ENCODE results near the gene KRTAP9-9. TPM values are rescaled to one million over a fixed set of nuclear protein-coding genes. Genes with fewer than 3 reads are reported as not detected.
"Not testable (repeated sequence)": the region's sequence is repeated elsewhere in the genome, so short reads cannot be mapped to it uniquely, and the experiment has no call there.

KRTAP9-9 gene
- total RNA-seq = not detected

- ATAC-seq = not testable (repeated sequence)
Measured at GRCh38 chr17:41255381-41256290, at the start of gene KRTAP9-9. Gene KRTAP9-9, plus strand, starts transcription at chr17:41255384.

GRCh38 chr17:41211845-41212466, 43.2 kb upstream of the KRTAP9-9 start:
- H3K36me3 Mint-ChIP-seq (ENCODE audit: low read depth) = no peaks in the 10 kb centered on the region
- H3K4me1 Mint-ChIP-seq = peaks cover 8% of the 10 kb centered on the region
- no peak overlapping the region for H3K4me3 Mint-ChIP-seq
- ChIA-PET POLR2A (no interaction called here), CTCF (interaction anchor here (0.6 kb wide), 1 partner anchor 396 kb away, joined by 3 read pairs; no protein-coding TSS in a partner anchor)
- peaks cover 7% of the 10 kb centered on the region for H3K27me3 Mint-ChIP-seq
- ATAC-seq (peak; percentile 57), DNase-seq (no peak)
- no peaks in the 10 kb centered on the region for H3K9me3 Mint-ChIP-seq (ENCODE audit: low read depth)
- no peak overlapping the region for H3K27ac Mint-ChIP-seq
- intact Hi-C loops (cut with DNase I, micrococcal nuclease) = no loop called here

More at GRCh38 chr17:41255381-41256290, at the start of gene KRTAP9-9:
- H3K27ac Mint-ChIP-seq; DNase-seq; H3K4me1 Mint-ChIP-seq; H3K9me3 Mint-ChIP-seq (ENCODE audit: low read depth); CTCF ChIA-PET; POLR2A ChIA-PET; H3K36me3 Mint-ChIP-seq (ENCODE audit: low read depth); H3K27me3 Mint-ChIP-seq; H3K4me3 Mint-ChIP-seq; intact Hi-C loops (cut with DNase I, micrococcal nuclease): not testable (repeated sequence)

GRCh38 chr17:41212524-41213169, 42.5 kb upstream of the KRTAP9-9 start:
- intact Hi-C loops (cut with DNase I, micrococcal nuclease) = no loop called here
- no peaks in the 10 kb centered on the region for H3K9me3 Mint-ChIP-seq (ENCODE audit: low read depth)
- ChIA-PET CTCF (interaction anchor here (0.6 kb wide), 1 partner anchor 397 kb away, joined by 3 read pairs; no protein-coding TSS in a partner anchor), POLR2A (no interaction called here)
- H3K27ac Mint-ChIP-seq = no peak overlapping the region
- DNase-seq (no peak), ATAC-seq (no peak)
- no peak overlapping the region for H3K4me3 Mint-ChIP-seq
- peaks cover 8% of the 10 kb centered on the region for H3K4me1 Mint-ChIP-seq
- H3K36me3 Mint-ChIP-seq (ENCODE audit: low read depth) = no peaks in the 10 kb centered on the region
- H3K27me3 Mint-ChIP-seq = peaks cover 7% of the 10 kb centered on the region

- Mint-ChIP-seq H3K27me3 (peaks cover 7% of the 10 kb centered on the region), H3K4me3 (no peak overlapping the region), H3K9me3 (ENCODE audit: low read depth) (peaks cover 4% of the 10 kb centered on the region), H3K4me1 (peaks cover 8% of the 10 kb centered on the region), H3K27ac (no peak overlapping the region), H3K36me3 (ENCODE audit: low read depth) (no peaks in the 10 kb centered on the region)
- POLR2A ChIA-PET = no interaction called here
- ATAC-seq (no peak), DNase-seq (no peak)
- CTCF ChIA-PET = interaction anchor here (0.6 kb wide), 1 partner anchor 308 kb away, joined by 3 read pairs; no protein-coding TSS in a partner anchor
- intact Hi-C loops (cut with DNase I, micrococcal nuclease) = no loop called here
Measured at GRCh38 chr17:41215681-41216080, 39.5 kb upstream of the KRTAP9-9 start.

GRCh38 chr17:41223821-41224220, 31.4 kb upstream of the KRTAP9-9 start:
- Mint-ChIP-seq H3K27me3 (no peaks in the 10 kb centered on the region), H3K4me3 (no peak overlapping the region), H3K4me1 (no peaks in the 10 kb centered on the region), H3K36me3 (ENCODE audit: low read depth) (no peaks in the 10 kb centered on the region), H3K27ac (no peak overlapping the region), H3K9me3 (ENCODE audit: low read depth) (peaks cover 4% of the 10 kb centered on the region)
- no peak for DNase-seq
- ATAC-seq = no peak
- POLR2A ChIA-PET = no interaction called here
- intact Hi-C loops (cut with DNase I, micrococcal nuclease) = no loop called here
- CTCF ChIA-PET = no interaction called here

- no peaks in the 10 kb centered on the region for H3K4me1 Mint-ChIP-seq
- ChIA-PET CTCF (interaction anchor here (0.7 kb wide), 1 partner anchor 376 kb away, joined by 3 read pairs; no protein-coding TSS in a partner anchor), POLR2A (no interaction called here)
- ATAC-seq (no peak), DNase-seq (no peak)
- no peaks in the 10 kb centered on the region for H3K9me3 Mint-ChIP-seq (ENCODE audit: low read depth)
- no peaks in the 10 kb centered on the region for H3K27me3 Mint-ChIP-seq
- H3K27ac Mint-ChIP-seq = no peak overlapping the region
- intact Hi-C loops (cut with DNase I, micrococcal nuclease) = no loop called here
- H3K4me3 Mint-ChIP-seq = no peak overlapping the region
- no peaks in the 10 kb centered on the region for H3K36me3 Mint-ChIP-seq (ENCODE audit: low read depth)
Measured at GRCh38 chr17:41226051-41226450, 29.1 kb upstream of the KRTAP9-9 start.

- POLR2A ChIA-PET; DNase-seq; CTCF ChIA-PET; H3K36me3 Mint-ChIP-seq (ENCODE audit: low read depth); ATAC-seq; H3K4me3 Mint-ChIP-seq; H3K27ac Mint-ChIP-seq; H3K9me3 Mint-ChIP-seq (ENCODE audit: low read depth); H3K4me1 Mint-ChIP-seq; intact Hi-C loops (cut with DNase I, micrococcal nuclease); H3K27me3 Mint-ChIP-seq: not testable (repeated sequence)
Measured at GRCh38 chr17:41226598-41227095, 28.5 kb upstream of the KRTAP9-9 start, which contains the start of gene KRTAP9-2. Gene KRTAP9-2, plus strand, starts transcription at chr17:41226648. Its CDS starts 7 bp downstream, at chr17:41226655.

GRCh38 chr17:41230094-41230493, 25.1 kb upstream of the KRTAP9-9 start:
- Mint-ChIP-seq H3K4me3 (no peak overlapping the region), H3K4me1 (no peaks in the 10 kb centered on the region), H3K27me3 (peaks cover 4% of the 10 kb centered on the region), H3K36me3 (ENCODE audit: low read depth) (no peaks in the 10 kb centered on the region), H3K9me3 (ENCODE audit: low read depth) (no peaks in the 10 kb centered on the region), H3K27ac (no peak overlapping the region)
- intact Hi-C loops (cut with DNase I, micrococcal nuclease) = no loop called here
- no peak for ATAC-seq
- POLR2A ChIA-PET = interaction anchor here (0.6 kb wide), 1 partner anchor 93 kb away, joined by 4 read pairs; no protein-coding TSS in a partner anchor
- CTCF ChIA-PET = no interaction called here
- DNase-seq = no peak

GRCh38 chr17:41231731-41232130, 23.5 kb upstream of the KRTAP9-9 start:
- no peaks in the 10 kb centered on the region for H3K4me1 Mint-ChIP-seq
- no peak overlapping the region for H3K4me3 Mint-ChIP-seq
- H3K27me3 Mint-ChIP-seq = peaks cover 4% of the 10 kb centered on the region
- intact Hi-C loops (cut with DNase I, micrococcal nuclease) = no loop called here
- ATAC-seq (no peak), DNase-seq (no peak)
- no peak overlapping the region for H3K27ac Mint-ChIP-seq
- no peaks in the 10 kb centered on the region for H3K9me3 Mint-ChIP-seq (ENCODE audit: low read depth)
- H3K36me3 Mint-ChIP-seq (ENCODE audit: low read depth) = no peaks in the 10 kb centered on the region
- CTCF ChIA-PET = no interaction called here
- POLR2A ChIA-PET = no interaction called here

GRCh38 chr17:41232399-41233105, 22.6 kb upstream of the KRTAP9-9 start, which contains the start of gene KRTAP9-3:
Gene KRTAP9-3, plus strand, starts transcription at chr17:41232449. Its CDS starts 53 bp downstream, at chr17:41232502.
- H3K36me3 Mint-ChIP-seq (ENCODE audit: low read depth); CTCF ChIA-PET; DNase-seq; POLR2A ChIA-PET; H3K27me3 Mint-ChIP-seq; intact Hi-C loops (cut with DNase I, micrococcal nuclease); H3K4me1 Mint-ChIP-seq; H3K4me3 Mint-ChIP-seq; ATAC-seq; H3K9me3 Mint-ChIP-seq (ENCODE audit: low read depth): not testable (repeated sequence)
- peak within 1 kb of the TSS; percentile 18 for H3K27ac Mint-ChIP-seq

GRCh38 chr17:41237116-41237515, 18.1 kb upstream of the KRTAP9-9 start:
- POLR2A ChIA-PET; H3K27me3 Mint-ChIP-seq; CTCF ChIA-PET; H3K36me3 Mint-ChIP-seq (ENCODE audit: low read depth); DNase-seq; ATAC-seq; H3K4me3 Mint-ChIP-seq; H3K27ac Mint-ChIP-seq; H3K4me1 Mint-ChIP-seq; intact Hi-C loops (cut with DNase I, micrococcal nuclease); H3K9me3 Mint-ChIP-seq (ENCODE audit: low read depth): not testable (repeated sequence)
